Measurements from ENCODE around the gene CGA. TPM values are rescaled to one million over a fixed set of nuclear protein-coding genes. Genes with fewer than 3 reads are reported as not detected.
A peak's percentile ranks its signal among the peaks of the same experiment; 100 is the strongest.

CGA gene
- total and polyA plus RNA-seq, 5 donors from 2014 or later: 0.62 TPM; not detected in 4

DNA sequence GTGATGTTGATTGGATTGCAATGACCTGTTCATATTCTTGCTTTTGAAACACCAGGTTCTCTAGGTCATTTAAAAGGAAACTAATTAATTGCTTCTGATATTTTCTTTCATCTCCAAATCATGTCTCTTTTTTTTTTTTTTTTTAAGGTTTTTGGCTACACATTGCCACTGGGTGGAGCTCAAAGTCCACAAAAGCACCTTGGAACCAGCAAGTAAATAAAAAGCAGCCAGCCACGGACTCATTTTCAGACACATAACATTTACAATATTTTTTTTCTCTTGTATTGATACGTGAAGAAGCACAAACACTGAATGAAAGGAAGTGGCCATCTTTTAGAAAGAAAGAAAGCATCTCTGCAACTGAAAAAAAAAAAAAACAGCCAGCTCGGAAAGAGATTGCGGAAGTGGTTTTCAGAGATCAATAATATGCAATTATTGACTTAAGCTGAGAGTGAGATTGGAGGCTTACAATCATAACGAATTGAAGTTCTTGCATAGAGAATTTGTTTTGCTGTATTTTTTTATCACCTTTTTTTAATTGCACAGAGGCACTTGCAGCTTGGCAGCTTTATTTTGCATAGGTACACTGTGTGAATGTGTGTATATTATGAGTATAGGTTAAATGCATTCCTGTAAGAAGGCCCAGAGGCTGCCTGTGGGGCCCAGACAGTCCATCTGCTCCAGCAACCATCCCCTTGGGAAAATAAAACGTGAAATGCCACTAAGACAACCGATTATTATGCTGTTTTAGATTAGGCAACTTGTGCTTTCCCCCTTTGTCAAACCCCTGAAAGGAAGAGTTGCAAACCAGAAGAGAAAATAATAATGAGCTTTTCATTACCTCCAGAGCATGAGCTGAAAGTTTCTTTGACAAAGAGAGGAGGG, 28.2 kb downstream of the CGA start:
- H3K4me3 ChIP-seq (ENCODE audit: low read depth, low read length): peak overlapping the region; percentile 64

DNA sequence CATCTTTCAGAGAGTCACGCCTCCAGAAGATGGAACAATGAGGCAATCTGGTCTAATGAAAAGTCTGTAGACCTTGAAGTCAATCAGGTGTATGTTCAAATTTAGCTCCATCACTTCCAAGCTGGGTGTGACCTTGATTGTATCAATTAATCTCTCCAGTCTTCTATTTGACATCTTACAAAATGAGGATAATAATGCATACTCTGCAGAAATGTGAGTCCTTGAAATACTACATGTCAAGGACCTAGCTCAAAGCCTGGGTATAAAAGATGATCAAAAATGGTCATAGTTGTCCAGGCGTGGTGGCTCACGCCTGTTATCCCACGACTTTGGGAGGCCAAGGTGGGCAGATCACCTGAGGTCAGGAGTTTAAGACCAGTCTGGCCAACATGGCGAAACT, 29.8 kb downstream of the CGA start:
- H3K27ac Mint-ChIP-seq: no peak overlapping the region
- DNase-seq: no peak

More for the DNA sequence above, 28.2 kb downstream of the CGA start:
- H3K27ac ChIP-seq (ENCODE audit: insufficient read depth, low read length, poor library complexity, severe bottlenecking): no peak overlapping the region
- peaks cover 3% of the 10 kb centered on the region for H3K27me3 ChIP-seq (ENCODE audit: control insufficient read depth, insufficient read depth, low read length)
- H3K36me3 ChIP-seq (ENCODE audit: control insufficient read depth, insufficient read depth, low read length): no peaks in the 10 kb centered on the region
- no peaks in the 10 kb centered on the region for H3K9me3 ChIP-seq (ENCODE audit: control insufficient read depth in 2 of 2, low read length in 2 of 2)
- Mint-ChIP-seq H3K27ac (peak overlapping the region in 2 of 3 donors; percentile 42 to 72), H3K36me3 (no peaks in the 10 kb centered on the region), H3K4me3 (peak overlapping the region in 3 of 4 donors; percentile 53 to 86 (median 54)), H3K9me3 (peaks cover 0 to 1% (median 0%) of the 10 kb centered on the region in 7 donors), H3K27me3 (peaks cover 22% of the 10 kb centered on the region), H3K4me1 (peaks cover 0 to 12% (median 9%) of the 10 kb centered on the region in 4 donors)
- no peak for ATAC-seq (ENCODE audit: low read depth in 2 of 2)
- peak; percentile 23 to 71 (median 51) for DNase-seq
- peaks cover 7% of the 10 kb centered on the region for H3K4me1 ChIP-seq (ENCODE audit: control insufficient read depth, insufficient read depth, low read length, poor library complexity, severe bottlenecking)

DNA sequence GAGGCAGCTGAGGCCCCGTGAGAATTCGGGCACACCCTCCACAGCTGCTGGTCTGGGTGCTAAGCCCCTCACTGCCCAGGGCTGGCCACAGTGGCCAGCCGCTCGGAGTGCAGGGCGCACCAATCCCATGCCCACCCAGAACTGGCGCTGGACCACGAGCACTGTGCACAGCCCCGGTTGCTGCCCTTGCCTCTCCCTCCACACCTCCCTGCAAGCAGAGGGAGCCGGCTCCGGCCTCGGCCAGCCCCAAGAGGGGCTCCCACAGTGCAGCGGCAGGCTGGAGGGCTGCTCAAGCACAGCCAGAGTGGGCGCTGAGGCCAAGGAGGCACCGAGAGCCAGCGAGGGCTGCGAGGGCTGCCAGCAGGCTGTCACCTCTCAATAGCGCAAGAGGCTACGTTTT, 35.0 kb downstream of the CGA start:
- Histone ChIP-seq H3K9me3 (ENCODE audit: control insufficient read depth in 2 of 2, low read length in 2 of 2) (no peaks in the 10 kb centered on the region), H3K27ac (ENCODE audit: insufficient read depth, low read length, poor library complexity, severe bottlenecking) (no peak overlapping the region), H3K4me3 (ENCODE audit: low read depth, low read length) (no peak overlapping the region), H3K27me3 (ENCODE audit: control insufficient read depth, insufficient read depth, low read length) (peaks cover 9% of the 10 kb centered on the region), H3K4me1 (ENCODE audit: control insufficient read depth, insufficient read depth, low read length, poor library complexity, severe bottlenecking) (no peaks in the 10 kb centered on the region), H3K36me3 (ENCODE audit: control insufficient read depth, insufficient read depth, low read length) (no peaks in the 10 kb centered on the region)
- H3K9me3 Mint-ChIP-seq: peaks cover 0 to 3% (median 0%) of the 10 kb centered on the region in 7 donors
- peaks cover 36% of the 10 kb centered on the region for H3K27me3 Mint-ChIP-seq
- H3K4me3 Mint-ChIP-seq: no peak overlapping the region
- H3K4me1 Mint-ChIP-seq: peaks cover 0 to 3% (median 0%) of the 10 kb centered on the region in 4 donors
- DNase-seq (no peak), ATAC-seq (ENCODE audit: low read depth in 2 of 2) (no peak)
- no peaks in the 10 kb centered on the region for H3K36me3 Mint-ChIP-seq
- no peak overlapping the region for H3K27ac Mint-ChIP-seq

More for the DNA sequence above, 29.8 kb downstream of the CGA start:
- ATAC-seq (ENCODE audit: low read depth in 2 of 2): no peak
- H3K4me3 Mint-ChIP-seq: no peak overlapping the region
- Histone ChIP-seq H3K9me3 (ENCODE audit: control insufficient read depth in 2 of 2, low read length in 2 of 2) (no peaks in the 10 kb centered on the region), H3K27me3 (ENCODE audit: control insufficient read depth, insufficient read depth, low read length) (peaks cover 3% of the 10 kb centered on the region), H3K27ac (ENCODE audit: insufficient read depth, low read length, poor library complexity, severe bottlenecking) (no peak overlapping the region), H3K36me3 (ENCODE audit: control insufficient read depth, insufficient read depth, low read length) (no peaks in the 10 kb centered on the region), H3K4me1 (ENCODE audit: control insufficient read depth, insufficient read depth, low read length, poor library complexity, severe bottlenecking) (peaks cover 7% of the 10 kb centered on the region), H3K4me3 (ENCODE audit: low read depth, low read length) (no peak overlapping the region)
- H3K4me1 Mint-ChIP-seq: peaks cover 0 to 12% (median 9%) of the 10 kb centered on the region in 4 donors
- H3K36me3 Mint-ChIP-seq: no peaks in the 10 kb centered on the region
- peaks cover 22% of the 10 kb centered on the region for H3K27me3 Mint-ChIP-seq
- H3K9me3 Mint-ChIP-seq: peaks cover 0 to 2% (median 0%) of the 10 kb centered on the region in 7 donors

DNA sequence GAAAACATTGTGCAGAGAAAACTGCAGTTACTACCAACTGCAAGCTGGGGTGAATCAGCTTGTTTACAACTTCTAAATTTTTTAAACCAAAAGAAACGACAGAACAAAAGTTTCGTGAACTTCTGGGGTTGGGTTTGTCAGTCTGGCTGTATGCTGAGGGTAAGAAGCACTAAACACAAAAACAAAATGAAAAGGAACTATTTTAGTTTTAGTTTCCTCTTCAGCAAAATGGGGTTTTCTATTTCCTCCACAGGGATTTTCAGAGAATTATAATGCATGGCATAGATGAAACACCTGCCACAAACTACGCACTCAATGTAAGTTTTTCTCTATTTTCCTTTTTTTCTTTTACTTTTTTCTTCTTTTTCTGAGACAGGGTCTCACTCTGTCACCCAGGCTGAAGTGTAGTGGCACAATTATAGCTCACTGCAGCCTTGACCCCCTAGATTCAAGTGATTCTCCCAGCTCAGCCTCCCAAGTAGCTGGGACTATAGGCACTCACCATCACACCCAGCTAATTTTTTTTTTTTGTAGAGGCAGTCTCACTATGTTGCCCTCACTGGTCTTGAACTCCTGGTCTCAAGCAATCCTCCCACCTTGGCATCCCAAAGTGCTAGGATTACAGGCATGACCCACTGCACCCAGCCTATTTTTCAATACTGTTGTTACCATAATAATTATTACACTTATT, 40.6 kb downstream of the CGA start:
- Histone ChIP-seq H3K4me1 (ENCODE audit: control insufficient read depth, insufficient read depth, low read length, poor library complexity, severe bottlenecking) (no peaks in the 10 kb centered on the region), H3K27ac (ENCODE audit: insufficient read depth, low read length, poor library complexity, severe bottlenecking) (no peak overlapping the region), H3K9me3 (ENCODE audit: control insufficient read depth in 2 of 2, low read length in 2 of 2) (no peaks in the 10 kb centered on the region), H3K27me3 (ENCODE audit: control insufficient read depth, insufficient read depth, low read length) (peaks cover 9% of the 10 kb centered on the region), H3K4me3 (ENCODE audit: low read depth, low read length) (no peak overlapping the region), H3K36me3 (ENCODE audit: control insufficient read depth, insufficient read depth, low read length) (no peaks in the 10 kb centered on the region)
- peaks cover 27% of the 10 kb centered on the region for H3K27me3 Mint-ChIP-seq
- no peaks in the 10 kb centered on the region for H3K36me3 Mint-ChIP-seq
- no peak for DNase-seq
- H3K27ac Mint-ChIP-seq: no peak overlapping the region
- peaks cover 0 to 1% (median 0%) of the 10 kb centered on the region in 7 donors for H3K9me3 Mint-ChIP-seq
- H3K4me3 Mint-ChIP-seq: no peak overlapping the region
- peaks cover 0 to 3% (median 0%) of the 10 kb centered on the region in 4 donors for H3K4me1 Mint-ChIP-seq
- no peak for ATAC-seq (ENCODE audit: low read depth in 2 of 2)

DNA sequence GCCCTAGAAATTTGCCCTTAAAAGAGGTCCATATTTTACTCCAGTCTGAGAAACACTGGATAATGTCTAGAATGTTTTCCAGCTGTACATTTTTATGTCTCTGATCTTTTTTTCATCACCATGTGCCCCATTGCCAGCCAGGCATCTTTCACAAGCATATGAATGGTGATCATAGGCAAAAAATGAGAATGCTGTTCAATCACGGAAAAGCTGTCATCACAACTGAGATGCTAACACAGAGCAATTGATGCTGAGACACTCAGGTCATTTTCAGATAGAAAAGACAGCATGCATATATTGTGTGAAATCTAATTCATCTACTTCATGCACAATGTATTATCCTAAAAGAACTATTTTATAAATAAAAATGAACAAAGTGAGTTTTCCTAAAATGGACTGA, 41.6 kb downstream of the CGA start:
- peaks cover 8% of the 10 kb centered on the region for H3K27me3 ChIP-seq (ENCODE audit: control insufficient read depth, insufficient read depth, low read length)
- H3K4me3 Mint-ChIP-seq: no peak overlapping the region
- no peak overlapping the region for H3K4me3 ChIP-seq (ENCODE audit: low read depth, low read length)
- no peaks in the 10 kb centered on the region for H3K9me3 ChIP-seq (ENCODE audit: control insufficient read depth in 2 of 2, low read length in 2 of 2)
- peaks cover 25% of the 10 kb centered on the region for H3K27me3 Mint-ChIP-seq
- H3K36me3 ChIP-seq (ENCODE audit: control insufficient read depth, insufficient read depth, low read length): no peaks in the 10 kb centered on the region
- H3K36me3 Mint-ChIP-seq: no peaks in the 10 kb centered on the region
- H3K27ac Mint-ChIP-seq: no peak overlapping the region
- ATAC-seq (ENCODE audit: low read depth in 2 of 2) (no peak), DNase-seq (no peak)
- H3K4me1 ChIP-seq (ENCODE audit: control insufficient read depth, insufficient read depth, low read length, poor library complexity, severe bottlenecking): no peaks in the 10 kb centered on the region
- H3K27ac ChIP-seq (ENCODE audit: insufficient read depth, low read length, poor library complexity, severe bottlenecking): no peak overlapping the region
- peaks cover 0 to 3% (median 0%) of the 10 kb centered on the region in 4 donors for H3K4me1 Mint-ChIP-seq
- peaks cover 0 to 1% (median 0%) of the 10 kb centered on the region in 7 donors for H3K9me3 Mint-ChIP-seq

DNA sequence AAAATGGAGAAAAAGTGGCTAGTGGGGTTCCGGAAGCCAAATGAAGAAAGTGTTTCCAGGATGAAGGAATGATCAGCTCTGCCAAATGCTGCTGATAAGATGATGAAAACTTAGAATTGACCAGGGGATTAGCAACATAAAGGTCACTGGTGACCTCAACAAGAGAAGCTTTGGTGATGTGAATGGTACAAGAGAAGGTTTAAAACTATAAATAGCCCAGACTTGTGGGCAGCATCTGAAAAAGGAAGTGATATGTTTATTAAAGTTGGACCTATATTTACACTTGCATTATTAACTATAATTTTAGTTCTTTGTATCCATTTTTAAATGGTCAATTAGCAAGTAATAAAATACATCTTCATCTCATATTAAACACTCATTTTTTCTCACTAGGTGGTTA, 45.1 kb downstream of the CGA start:
- Mint-ChIP-seq H3K9me3 (no peaks in the 10 kb centered on the region), H3K36me3 (no peaks in the 10 kb centered on the region), H3K27ac (no peak overlapping the region), H3K27me3 (peaks cover 20% of the 10 kb centered on the region), H3K4me1 (no peaks in the 10 kb centered on the region), H3K4me3 (no peak overlapping the region)
- no peak overlapping the region for H3K4me3 ChIP-seq (ENCODE audit: low read depth, low read length)
- ATAC-seq (ENCODE audit: low read depth in 2 of 2) (no peak), DNase-seq (no peak)
- no peak overlapping the region for H3K27ac ChIP-seq (ENCODE audit: insufficient read depth, low read length, poor library complexity, severe bottlenecking)
- H3K9me3 ChIP-seq (ENCODE audit: control insufficient read depth in 2 of 2, low read length in 2 of 2): no peaks in the 10 kb centered on the region
- H3K27me3 ChIP-seq (ENCODE audit: control insufficient read depth, insufficient read depth, low read length): peaks cover 4% of the 10 kb centered on the region
- no peaks in the 10 kb centered on the region for H3K4me1 ChIP-seq (ENCODE audit: control insufficient read depth, insufficient read depth, low read length, poor library complexity, severe bottlenecking)
- no peaks in the 10 kb centered on the region for H3K36me3 ChIP-seq (ENCODE audit: control insufficient read depth, insufficient read depth, low read length)

DNA sequence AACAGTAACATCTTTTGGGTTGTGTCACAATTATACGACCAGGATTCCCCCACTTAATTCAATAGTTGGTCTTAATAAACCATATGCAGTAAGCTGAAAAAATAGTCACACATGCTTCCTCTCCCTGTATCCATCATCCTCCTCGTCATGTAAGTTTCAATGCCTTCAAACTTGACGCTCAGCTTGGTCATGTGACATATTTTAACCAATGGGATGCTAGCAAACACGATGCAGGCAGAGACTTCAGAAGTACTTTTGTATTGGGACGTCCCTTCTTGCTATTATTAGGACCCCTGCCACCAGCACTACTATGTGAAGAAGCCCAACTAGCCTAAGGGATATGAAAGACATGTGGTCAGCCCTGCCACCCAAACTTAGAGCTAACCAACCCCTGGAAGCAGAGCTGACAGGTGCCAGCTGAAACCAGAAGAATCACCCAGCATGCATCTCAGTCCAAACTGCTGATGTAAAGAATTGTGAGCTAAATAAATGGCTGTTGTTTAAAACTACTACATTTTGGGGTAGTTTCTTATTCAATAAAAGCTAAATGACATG, 49.3 kb downstream of the CGA start:
- Mint-ChIP-seq H3K9me3 (peaks cover 0 to 2% (median 0%) of the 10 kb centered on the region in 7 donors), H3K27me3 (peaks cover 29% of the 10 kb centered on the region), H3K27ac (no peak overlapping the region), H3K36me3 (no peaks in the 10 kb centered on the region), H3K4me3 (no peak overlapping the region), H3K4me1 (no peaks in the 10 kb centered on the region)
- H3K9me3 ChIP-seq (ENCODE audit: control insufficient read depth in 2 of 2, low read length in 2 of 2): no peaks in the 10 kb centered on the region
- no peak overlapping the region for H3K27ac ChIP-seq (ENCODE audit: insufficient read depth, low read length, poor library complexity, severe bottlenecking)
- H3K4me1 ChIP-seq (ENCODE audit: control insufficient read depth, insufficient read depth, low read length, poor library complexity, severe bottlenecking): no peaks in the 10 kb centered on the region
- no peak for ATAC-seq (ENCODE audit: low read depth in 2 of 2)
- peaks cover 6% of the 10 kb centered on the region for H3K27me3 ChIP-seq (ENCODE audit: control insufficient read depth, insufficient read depth, low read length)
- H3K36me3 ChIP-seq (ENCODE audit: control insufficient read depth, insufficient read depth, low read length): no peaks in the 10 kb centered on the region
- no peak overlapping the region for H3K4me3 ChIP-seq (ENCODE audit: low read depth, low read length)
- DNase-seq: no peak

Measured in CD4-positive, CD25-positive, alpha-beta regulatory T cell (primary cell).